Measurements from ENCODE around the gene NBEAL2. TPM values are rescaled to one million over a fixed set of nuclear protein-coding genes. Genes with fewer than 3 reads are reported as not detected.

Gene NBEAL2
- total RNA-seq, 4 donors from 2014 or later: 128 to 297 (median 185) TPM

GRCh38 chr3:46988616-46989015, 9.2 kb downstream of the NBEAL2 start:
- intact Hi-C loops (cut with DNase I): no loop called here
- WGBS, 2 donors: 67% methylated on average over 2 of the region's 4 CpGs; no CpG with 5 or more reads in 1 of the 2 donors
- peak overlapping the region in 1 of 4 donors; percentile 18 for H3K4me3 ChIP-seq
- TF ChIP-seq CTCF (IDR thresholded peaks at IDR 0.05): no peak
- no peak for TF ChIP-seq POLR2A (IDR thresholded peaks at IDR 0.05)
- peaks cover 8 to 57% (median 19%) of the 10 kb centered on the region in 3 donors for H3K36me3 ChIP-seq
- H3K4me1 ChIP-seq: peaks cover 42 to 76% (median 48%) of the 10 kb centered on the region in 3 donors
- H3K27me3 ChIP-seq: no peaks in the 10 kb centered on the region
- no peak for DNase-seq
- no peaks in the 10 kb centered on the region for H3K9me3 ChIP-seq
- H3K27ac ChIP-seq: peak overlapping the region; percentile 81 to 99 (median 91)

- intact Hi-C loops (cut with DNase I): no loop called here
- Histone ChIP-seq H3K4me3 (no peak overlapping the region), H3K4me1 (peaks cover 42 to 69% (median 47%) of the 10 kb centered on the region in 3 donors), H3K9me3 (no peaks in the 10 kb centered on the region), H3K27me3 (no peaks in the 10 kb centered on the region), H3K27ac (peak overlapping the region; percentile 9 to 99 (median 91)), H3K36me3 (peaks cover 12 to 62% (median 22%) of the 10 kb centered on the region in 3 donors)
- DNase-seq: no peak
- 69 to 100% methylated on average over 2 to 7 of the region's 17 CpGs for WGBS, 2 donors
- TF ChIP-seq CTCF (IDR thresholded peaks at IDR 0.05): no peak
- no peak for TF ChIP-seq POLR2A (IDR thresholded peaks at IDR 0.05)
Observed at GRCh38 chr3:46989146-46989810, 9.8 kb downstream of the NBEAL2 start.

GRCh38 chr3:46990573-46991374, 11.3 kb downstream of the NBEAL2 start:
- no peaks in the 10 kb centered on the region for H3K9me3 ChIP-seq
- H3K4me3 ChIP-seq: no peak overlapping the region
- no peaks in the 10 kb centered on the region for H3K27me3 ChIP-seq
- TF ChIP-seq POLR2A (IDR thresholded peaks at IDR 0.05) (no peak), CTCF (IDR thresholded peaks at IDR 0.05) (no peak)
- H3K27ac ChIP-seq: peak overlapping the region in 3 of 4 donors; percentile 34 to 97 (median 41)
- intact Hi-C loops (cut with DNase I): no loop called here
- peaks cover 32 to 54% (median 34%) of the 10 kb centered on the region in 3 donors for H3K4me1 ChIP-seq
- DNase-seq: no peak
- H3K36me3 ChIP-seq: peaks cover 23 to 77% (median 32%) of the 10 kb centered on the region in 3 donors
- WGBS, 2 donors: 58 to 77% methylated on average over 3 of the region's 11 CpGs

GRCh38 chr3:46991406-46992165, 12.1 kb downstream of the NBEAL2 start:
- Histone ChIP-seq H3K27ac (peak overlapping the region in 1 of 4 donors; percentile 25), H3K27me3 (no peaks in the 10 kb centered on the region), H3K4me1 (peaks cover 24 to 53% (median 26%) of the 10 kb centered on the region in 3 donors), H3K9me3 (no peaks in the 10 kb centered on the region), H3K36me3 (peaks cover 23 to 85% (median 36%) of the 10 kb centered on the region in 3 donors), H3K4me3 (no peak overlapping the region)
- DNase-seq: no peak
- intact Hi-C loops (cut with DNase I): no loop called here
- WGBS, 2 donors: 87 to 91% methylated on average over 6 to 10 of the region's 16 CpGs
- TF ChIP-seq CTCF (IDR thresholded peaks at IDR 0.05) (no peak), POLR2A (IDR thresholded peaks at IDR 0.05) (no peak)
